Large intestine (tissue), 3 donors: ENCODE data around the gene ACOX2. TPM values are rescaled to one million over a fixed set of nuclear protein-coding genes. Genes with fewer than 3 reads are reported as not detected.

ENCODE experiments used
- DNase-seq, 2 donors: peaks; one replicate each; pipeline versions ENCODE4 v3.0.0 to v3.0.0-alpha.2; 2013
- H3K27ac ChIP-seq: one replicate; pipeline ENCODE4 v1.5.1; 2013; ENCODE audit warnings: low read length
- H3K27me3 ChIP-seq: 2 replicates; pipeline ENCODE4 v1.6.1; 2013; ENCODE audit warnings: low read length; ENCODE audit not compliant: control insufficient read depth, insufficient read depth
- H3K36me3 ChIP-seq: 2 replicates; pipeline ENCODE4 v1.6.1; 2013; ENCODE audit warnings: low read length; ENCODE audit not compliant: control insufficient read depth, insufficient read depth
- H3K4me1 ChIP-seq: one replicate; pipeline ENCODE4 v1.6.1; 2013; ENCODE audit warnings: low read length; ENCODE audit not compliant: control insufficient read depth, insufficient read depth
- H3K4me3 ChIP-seq: one replicate; pipeline ENCODE4 v1.5.1; 2013; ENCODE audit warnings: low read length
- H3K9me3 ChIP-seq: one replicate; pipeline ENCODE4 v1.6.1; 2013; ENCODE audit warnings: mild to moderate bottlenecking, low read depth, low read length, moderate library complexity; ENCODE audit not compliant: control insufficient read depth
- WGBS: methylation state at CpG from one replicate; pipeline ENCODE4 v1.1.5; 2013; ENCODE audit warnings: low lambda C conversion rate; ENCODE audit not compliant: insufficient coverage; 5-methylcytosine and 5-hydroxymethylcytosine counted together
- polyA plus RNA-seq: library from polyadenylated mRNA; unstranded; fragments of 120-200 nt; gene quantifications from one replicate; pipeline ENCODE4 v1.2.1, GENCODE V29; 2013

ACOX2 gene
- polyA plus RNA-seq, 1 donor = 96.9 TPM

DNA sequence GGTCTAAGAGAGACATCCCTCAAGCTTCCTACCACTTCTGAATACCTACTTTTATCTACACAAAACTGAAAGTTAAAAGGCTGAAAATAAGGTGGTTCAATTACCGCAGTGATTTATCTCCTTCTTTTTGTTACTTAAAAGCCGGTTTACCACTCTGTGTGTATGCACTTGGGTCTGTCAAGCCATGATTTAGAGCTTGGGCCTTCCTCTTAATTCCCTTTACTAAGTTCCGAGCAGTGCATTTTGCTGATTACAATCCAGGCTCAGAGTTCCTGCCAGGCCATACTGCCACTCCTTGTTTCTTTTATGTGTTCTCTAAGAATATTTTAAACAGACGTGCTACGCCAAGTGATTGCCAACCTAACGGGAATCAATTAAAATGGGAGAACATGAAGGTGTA lies 28.6 kb downstream of the ACOX2 start:
- H3K27ac ChIP-seq = no peak overlapping the region
- DNase-seq = no peak
- H3K9me3 ChIP-seq = no peaks in the 10 kb centered on the region
- peaks cover 53% of the 10 kb centered on the region for H3K36me3 ChIP-seq
- no peaks in the 10 kb centered on the region for H3K4me1 ChIP-seq
- no peak overlapping the region for H3K4me3 ChIP-seq
- 72% methylated on average over 3 of the region's 6 CpGs for WGBS
- H3K27me3 ChIP-seq = no peaks in the 10 kb centered on the region

DNA sequence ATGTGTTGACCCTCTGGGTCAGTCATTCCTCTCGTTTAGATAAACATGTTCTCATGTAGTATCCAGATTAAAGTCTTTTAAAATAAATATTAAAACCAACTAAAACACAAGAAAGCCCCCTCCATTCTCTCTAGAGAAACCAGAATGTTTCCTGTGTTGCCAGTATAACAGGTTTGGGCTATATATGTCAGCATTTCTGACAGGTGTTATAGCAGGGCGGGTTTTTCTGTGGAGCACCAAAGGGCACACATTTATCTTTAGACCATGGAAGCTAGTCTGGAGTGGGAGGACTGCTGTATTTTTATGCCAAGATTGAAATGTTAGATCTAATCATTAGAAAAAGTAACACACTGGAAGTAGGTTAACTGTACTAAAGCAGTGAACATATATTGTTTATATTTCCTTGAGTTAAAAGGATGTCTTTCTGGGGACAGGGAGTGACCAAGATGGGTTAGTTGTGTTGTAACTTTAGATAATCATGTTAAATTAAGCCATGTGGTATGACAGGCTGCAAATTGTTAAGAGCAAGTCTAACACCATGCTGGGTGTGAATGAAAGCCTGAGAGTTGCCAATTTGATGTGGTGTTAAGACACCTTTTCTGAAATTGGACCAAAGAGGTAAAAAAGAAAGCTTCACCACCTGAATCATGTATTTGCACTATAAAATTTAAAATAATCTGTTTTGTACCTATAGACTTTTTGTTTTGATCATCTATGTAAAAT lies 29.5 kb downstream of the ACOX2 start:
- no peak overlapping the region for H3K27ac ChIP-seq
- WGBS = 40% methylated on average over 1 of the region's 2 CpGs
- peaks cover 50% of the 10 kb centered on the region for H3K36me3 ChIP-seq
- H3K27me3 ChIP-seq = no peaks in the 10 kb centered on the region
- no peaks in the 10 kb centered on the region for H3K4me1 ChIP-seq
- H3K9me3 ChIP-seq = no peaks in the 10 kb centered on the region
- no peak overlapping the region for H3K4me3 ChIP-seq
- no peak for DNase-seq

DNA sequence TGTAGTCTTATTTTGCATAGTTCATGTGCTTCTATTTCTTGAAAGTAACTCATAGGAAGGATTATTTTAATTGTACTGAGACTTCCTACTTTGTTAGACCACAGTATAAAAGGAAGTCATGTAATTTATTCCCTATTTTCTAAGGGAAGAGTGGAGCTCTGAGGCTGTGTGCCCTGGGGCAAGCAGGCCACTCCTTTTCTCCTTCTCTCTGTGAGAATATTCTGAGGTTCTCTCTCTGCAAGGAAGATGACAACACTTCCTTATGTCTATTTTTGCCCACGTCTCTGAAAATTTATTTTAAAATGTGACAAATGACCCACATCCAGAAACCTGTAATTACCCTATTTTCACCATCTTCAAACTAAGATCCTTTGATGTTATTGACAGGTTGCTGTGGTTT lies 34.1 kb downstream of the ACOX2 start:
- no peaks in the 10 kb centered on the region for H3K27me3 ChIP-seq
- 50% methylated on average over 1 of the region's 1 CpG for WGBS

DNA sequence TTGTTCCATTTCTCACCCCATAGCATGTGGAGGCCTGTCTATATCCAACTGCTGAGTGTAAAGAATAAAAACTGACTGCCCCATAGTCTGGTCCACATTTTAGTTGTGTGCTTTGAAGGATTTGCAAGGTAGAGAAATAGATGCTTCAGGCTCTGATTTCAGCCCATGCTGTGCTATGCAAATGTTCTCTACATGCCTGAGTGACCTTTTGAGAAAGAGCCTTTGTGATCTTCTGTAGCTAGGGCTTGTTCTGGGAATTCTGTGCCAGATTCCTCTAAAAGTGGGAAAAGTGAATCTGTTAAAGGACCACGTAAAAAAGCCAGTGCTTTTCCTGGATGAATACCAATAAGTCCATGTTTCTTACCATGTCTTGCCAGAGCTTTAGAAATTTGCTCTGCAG lies 39.9 kb downstream of the ACOX2 start:
- Histone ChIP-seq H3K9me3 (no peaks in the 10 kb centered on the region), H3K27ac (no peak overlapping the region), H3K4me3 (no peak overlapping the region), H3K27me3 (no peaks in the 10 kb centered on the region), H3K36me3 (peaks cover 18% of the 10 kb centered on the region), H3K4me1 (peaks cover 17% of the 10 kb centered on the region)
- no CpG with 5 or more reads among the region's 1 CpG for WGBS
- DNase-seq = no peak

More for the DNA sequence above, 34.1 kb downstream of the ACOX2 start:
- H3K27ac ChIP-seq = no peak overlapping the region
- peaks cover 49% of the 10 kb centered on the region for H3K36me3 ChIP-seq
- no peak overlapping the region for H3K4me3 ChIP-seq
- no peak for DNase-seq
- no peaks in the 10 kb centered on the region for H3K9me3 ChIP-seq
- no peaks in the 10 kb centered on the region for H3K4me1 ChIP-seq

DNA sequence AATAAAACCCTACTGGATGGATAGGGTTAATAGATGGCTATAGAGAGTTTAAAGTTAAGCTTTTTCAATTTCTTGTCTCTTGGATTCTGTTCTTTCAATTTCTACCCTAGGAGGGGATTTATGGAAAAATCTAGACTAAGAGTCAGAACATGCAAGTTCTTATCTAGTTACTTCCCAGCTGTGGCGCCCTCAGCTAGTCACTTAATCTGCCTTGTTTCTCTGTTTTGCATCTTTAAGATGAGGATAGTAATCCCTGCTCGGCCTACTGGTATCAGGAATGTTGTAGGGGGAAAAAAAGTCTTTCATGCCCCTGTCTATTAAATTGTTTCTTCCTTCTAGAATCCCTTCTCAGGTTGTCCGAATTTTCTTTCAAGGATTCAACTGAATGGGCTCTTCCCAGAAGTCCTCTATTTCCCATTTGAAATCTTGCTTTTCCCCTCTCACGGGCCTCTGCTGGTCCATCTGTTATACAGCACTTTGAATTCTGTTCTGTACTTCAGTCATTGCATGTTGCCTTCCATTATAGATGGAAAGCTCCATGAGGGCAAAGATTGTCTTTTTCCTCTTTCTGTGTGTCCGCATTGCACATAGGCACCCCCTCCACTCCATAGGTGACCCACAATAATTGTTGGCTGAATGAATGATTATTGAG lies 40.7 kb downstream of the ACOX2 start:
- no peak for DNase-seq
- H3K4me1 ChIP-seq = peaks cover 18% of the 10 kb centered on the region
- WGBS = 50% methylated on average over 1 of the region's 5 CpGs

DNA sequence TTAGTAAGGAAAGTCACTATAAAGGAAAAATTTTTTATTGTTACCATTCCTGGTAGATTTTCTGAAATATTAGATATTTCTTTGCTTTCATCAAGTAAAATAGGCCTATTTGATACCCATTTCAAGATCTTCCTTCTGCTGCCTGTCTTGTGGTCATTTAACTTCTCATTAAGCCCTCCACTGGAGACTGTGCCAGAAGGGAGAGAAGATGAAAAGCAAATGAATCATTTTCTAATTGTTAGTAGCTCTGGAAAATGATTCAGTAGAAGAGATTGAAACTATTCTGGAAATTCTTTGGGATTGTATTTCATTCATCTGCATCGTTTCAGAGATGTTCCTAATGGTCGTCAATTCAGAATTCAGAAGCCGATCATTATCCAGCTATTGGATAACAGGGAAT lies 41.9 kb downstream of the ACOX2 start:
- H3K27ac ChIP-seq = no peak overlapping the region
- no peak for DNase-seq
- no peaks in the 10 kb centered on the region for H3K27me3 ChIP-seq
- no CpG with 5 or more reads among the region's 3 CpGs for WGBS
- H3K9me3 ChIP-seq = no peaks in the 10 kb centered on the region
- peaks cover 22% of the 10 kb centered on the region for H3K4me1 ChIP-seq
- no peak overlapping the region for H3K4me3 ChIP-seq
- peaks cover 7% of the 10 kb centered on the region for H3K36me3 ChIP-seq

More for the DNA sequence above, 40.7 kb downstream of the ACOX2 start:
- Histone ChIP-seq H3K4me3 (no peak overlapping the region), H3K27me3 (no peaks in the 10 kb centered on the region), H3K36me3 (peaks cover 13% of the 10 kb centered on the region), H3K27ac (no peak overlapping the region), H3K9me3 (no peaks in the 10 kb centered on the region)

DNA sequence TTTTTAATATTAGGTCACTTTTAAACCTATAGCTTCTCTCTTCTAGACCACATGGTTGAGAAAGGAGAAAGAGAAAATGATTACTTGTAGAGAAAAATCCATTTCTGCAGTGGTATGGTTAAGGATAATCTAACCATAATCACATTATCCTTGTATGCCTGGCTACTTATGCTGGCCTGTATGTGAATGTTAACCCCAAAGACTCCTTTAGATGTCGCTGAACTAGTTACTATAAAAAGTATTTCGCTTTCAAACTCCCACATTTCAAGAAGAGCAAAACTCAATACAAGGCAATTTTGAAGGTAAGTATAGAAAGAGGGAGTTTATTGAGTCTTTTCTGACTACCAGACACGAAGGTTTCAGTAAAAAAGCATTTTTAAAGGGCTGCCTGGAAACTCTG lies 42.9 kb downstream of the ACOX2 start:
- Histone ChIP-seq H3K36me3 (no peaks in the 10 kb centered on the region), H3K27ac (no peak overlapping the region), H3K27me3 (no peaks in the 10 kb centered on the region), H3K9me3 (no peaks in the 10 kb centered on the region), H3K4me1 (peaks cover 26% of the 10 kb centered on the region), H3K4me3 (peak overlapping the region; percentile 9)
- no peak for DNase-seq
- 20% methylated on average over 1 of the region's 3 CpGs for WGBS

DNA sequence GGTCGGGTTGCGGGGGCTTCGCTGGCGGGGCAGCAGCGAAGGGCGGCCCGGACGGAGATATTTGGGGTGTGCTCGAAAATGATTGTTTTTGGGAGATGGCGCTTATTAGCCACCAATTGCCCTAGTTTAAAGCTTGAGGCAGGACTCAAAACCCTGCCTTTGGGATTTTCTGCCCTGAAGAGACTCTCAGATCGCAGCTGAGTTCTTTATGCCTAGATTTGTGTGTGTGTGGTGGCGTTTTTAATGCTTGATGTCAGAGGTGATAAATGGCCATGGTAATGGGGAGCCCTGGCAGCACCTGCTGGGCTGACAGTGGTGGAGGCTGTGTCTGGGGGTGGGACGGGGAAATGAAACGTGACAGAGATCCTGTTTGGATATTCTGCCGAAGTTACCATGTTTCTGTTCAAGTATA lies 44.5 kb downstream of the ACOX2 start:
- Histone ChIP-seq H3K4me1 (peaks cover 34% of the 10 kb centered on the region), H3K36me3 (no peaks in the 10 kb centered on the region), H3K9me3 (no peaks in the 10 kb centered on the region), H3K27ac (no peak overlapping the region), H3K4me3 (peak overlapping the region; percentile 68), H3K27me3 (no peaks in the 10 kb centered on the region)
- no CpG with 5 or more reads among the region's 15 CpGs for whole genome bisulfite sequencing
- peak in 1 of 2 donors; percentile 43 for DNase-seq

DNA sequence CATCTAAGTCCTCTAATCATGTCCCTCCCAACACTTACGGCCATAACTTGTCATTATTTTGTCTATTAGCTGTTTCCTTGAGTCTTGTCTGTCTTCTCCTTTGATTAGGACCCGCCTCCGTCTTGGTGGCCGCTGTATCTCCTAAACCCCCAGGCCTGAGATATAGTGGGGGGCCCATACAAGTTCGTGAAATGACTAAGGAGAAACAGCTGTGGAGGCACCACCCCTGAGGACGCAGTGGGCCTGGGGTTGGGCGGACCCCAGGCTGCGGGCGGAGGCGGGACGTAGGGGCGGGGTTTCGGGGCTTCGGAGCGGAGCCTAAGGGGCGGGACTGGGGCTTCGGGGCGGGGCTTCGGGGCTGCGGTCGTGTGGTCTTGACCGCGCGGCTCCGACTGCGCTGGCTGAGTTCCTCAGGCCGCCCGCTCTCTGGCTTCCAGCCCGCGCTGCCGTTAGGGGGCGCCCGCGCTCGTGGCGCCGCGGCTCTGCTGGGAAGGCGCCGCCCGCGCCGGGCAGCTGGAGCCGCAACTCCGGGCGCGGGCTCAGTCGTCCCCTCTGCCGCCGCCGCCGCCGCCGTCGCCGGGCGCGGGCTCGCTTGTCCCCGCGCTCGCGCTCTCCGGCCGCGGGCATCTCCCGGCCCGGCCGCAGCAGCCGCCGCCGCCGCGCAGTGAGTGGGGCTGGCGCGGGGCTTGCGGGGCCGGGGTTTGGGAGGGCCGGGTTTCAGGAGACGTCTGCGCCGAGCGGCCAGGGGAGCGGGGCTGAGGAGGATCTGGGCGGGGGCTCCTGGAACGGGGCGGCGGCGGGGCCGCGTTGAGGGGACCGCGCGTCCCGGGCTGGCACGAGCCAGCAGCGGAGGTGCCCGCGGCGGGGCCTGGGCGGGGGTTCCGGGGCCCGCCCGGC lies 45.2 kb downstream of the ACOX2 start, which contains the start of gene KCTD6:
Gene KCTD6, plus strand, starts transcription at position 591 of the 897 bp plus-strand sequence. CDS start 6,660 bp downstream, outside the sequence.
- H3K27ac ChIP-seq = peak within 1 kb of the TSS; percentile 55
- DNase-seq = peak; percentile 96 to 97
- no CpG with 5 or more reads among the region's 104 CpGs for WGBS

DNA sequence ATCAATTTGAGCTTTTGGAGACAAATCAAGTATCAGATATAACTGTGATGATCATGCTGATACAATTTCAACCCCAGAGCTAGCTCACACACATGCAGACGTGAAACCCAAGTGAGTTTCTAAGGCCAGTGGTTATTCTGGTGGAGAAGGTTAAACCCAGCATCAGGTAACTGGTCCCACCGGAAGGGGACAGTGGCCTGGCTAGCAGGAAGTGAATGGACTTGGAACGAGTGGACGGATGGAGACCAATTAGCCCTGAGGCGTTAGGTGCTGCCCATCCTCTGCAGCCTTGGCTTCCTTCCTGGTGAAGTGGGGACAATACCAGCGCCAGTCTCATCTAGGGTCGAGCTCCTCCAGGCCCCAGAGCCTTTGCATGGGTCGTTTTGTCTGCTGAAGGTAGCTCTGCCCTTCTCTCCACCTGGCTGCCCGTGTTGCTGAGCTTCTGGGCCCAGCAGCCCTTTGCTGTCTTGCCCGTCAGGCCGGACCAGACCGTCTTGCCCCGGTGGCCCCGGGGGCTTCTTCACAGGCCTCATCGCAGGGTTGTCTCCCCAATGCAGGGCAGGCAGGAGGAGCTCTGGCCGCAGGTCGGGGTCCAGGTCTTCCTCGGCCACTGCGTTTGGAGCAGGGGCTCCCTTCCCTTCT lies 46.0 kb downstream of the ACOX2 start:
- no peaks in the 10 kb centered on the region for H3K36me3 ChIP-seq
- no CpG with 5 or more reads among the region's 19 CpGs for WGBS
- H3K4me3 ChIP-seq = peak overlapping the region; percentile 50
- peak overlapping the region; percentile 55 for H3K27ac ChIP-seq
- no peak for DNase-seq
- peaks cover 34% of the 10 kb centered on the region for H3K4me1 ChIP-seq
- no peaks in the 10 kb centered on the region for H3K9me3 ChIP-seq
- no peaks in the 10 kb centered on the region for H3K27me3 ChIP-seq

More for the DNA sequence above, 45.2 kb downstream of the ACOX2 start, which contains the start of gene KCTD6:
- Histone ChIP-seq H3K36me3 (no peaks in the 10 kb centered on the region), H3K9me3 (no peaks in the 10 kb centered on the region), H3K4me1 (peaks cover 34% of the 10 kb centered on the region), H3K27me3 (no peaks in the 10 kb centered on the region), H3K4me3 (peak within 1 kb of the TSS; percentile 68)
